Sigmoid colon (tissue), 7 donors: ENCODE data around the gene ERP44. TPM values are rescaled to one million over a fixed set of nuclear protein-coding genes. Genes with fewer than 3 reads are reported as not detected.
"Not testable (repeated sequence)": the region's sequence is repeated elsewhere in the genome, so short reads cannot be mapped to it uniquely, and the experiment has no call there.

Experiments used
- DNase-seq: peaks from one replicate; pipeline ENCODE4 v3.0.0-alpha.2; 2019
- H3K27ac ChIP-seq, 4 donors: fragments of 200-600 bp; sonication (generic); one replicate each; pipeline ENCODE4 v1.5.1; 2016 to 2019; ENCODE audit warnings: mild to moderate bottlenecking in 1 of 4
- H3K27me3 ChIP-seq, 3 donors: fragments of 200-600 bp; sonication (generic); one replicate each; pipeline ENCODE4 v1.5.1; 2019; ENCODE audit warnings: mild to moderate bottlenecking in 1 of 3
- H3K36me3 ChIP-seq, 4 donors: fragments of 200-600 bp; sonication (generic); one replicate each; pipeline ENCODE4 v1.5.1; 2016 to 2019
- H3K4me1 ChIP-seq, 4 donors: fragments of 200-600 bp; sonication (generic); one replicate each; pipeline ENCODE4 v1.5.1; 2017 to 2019
- H3K4me3 ChIP-seq, 4 donors: fragments of 200-600 bp; sonication (generic); one replicate each; pipeline ENCODE4 v1.5.1; 2017 to 2019; ENCODE audit warnings: mild to moderate bottlenecking in 2 of 4, moderate library complexity in 1 of 4
- H3K9me3 ChIP-seq, 4 donors: fragments of 200-600 bp in 3 of 4; sonication (generic) in 3 of 4; one replicate each; pipeline versions ENCODE4 v1.5.1 to v1.6.1; 2013 to 2019
- CTCF ChIP-seq, 4 experiments: fragments of 450-650 bp in 3 of 4; fragments of 200-600 bp in 1 of 4; IDR thresholded peaks; one replicate each; pipeline ENCODE4 v1.5.1; 2016 to 2019; ENCODE audit warnings: antibody characterized with exemption in 4 of 4, mild to moderate bottlenecking in 3 of 4, moderate library complexity in 2 of 4
- EP300 ChIP-seq, 4 donors: sonication (generic); formaldehyde crosslinking; IDR thresholded peaks; one replicate each; pipeline ENCODE4 v1.6.1; 2017; ENCODE audit warnings: antibody characterized with exemption in 4 of 4
- POLR2A ChIP-seq, 2 donors: fragments of 450-650 bp; IDR thresholded peaks; one replicate each; pipeline ENCODE4 v1.6.1; 2016; ENCODE audit warnings: antibody characterized with exemption in 2 of 2, mild to moderate bottlenecking in 2 of 2, moderate library complexity in 2 of 2
- POLR2AphosphoS5 ChIP-seq, 4 donors: sonication (generic); formaldehyde crosslinking; IDR thresholded peaks; one replicate each; pipeline ENCODE4 v1.6.1; 2017; ENCODE audit warnings: antibody characterized with exemption in 4 of 4
- WGBS, 2 donors: extraction: QIAGEN DNeasy Blood & Tissue Kit; methylation state at CpG; one replicate each; pipeline ENCODE4 v1.1.7; 2013; 5-methylcytosine and 5-hydroxymethylcytosine counted together
- intact Hi-C: fragments of 100-400 bp; cut with DNase I; formaldehyde crosslinking; loops from one replicate; pipeline ENCODE4 v1.15.1; 2023
- polyA plus RNA-seq, 3 donors: library from polyadenylated mRNA; stranded (reverse); fragments of 200-250 nt; gene quantifications; one replicate each; pipeline ENCODE4 v1.2.3, GENCODE V29; 2013
- total RNA-seq, 4 donors: library from RNA; depleted of rRNA; stranded (reverse); fragments of >200 nt; gene quantifications; one replicate each; pipeline ENCODE4 v1.1.0, GENCODE V29; 2016
- donor health status: healthy with polysubstance abuse.
- donor health status: Bipolar disorder and iron deficiency.
- donor health status: healthy.

ERP44 gene
- total and polyA plus RNA-seq, 7 donors = 6.6 to 22.1 (median 11.9) TPM

GRCh38 chr9:99998866-99999265, 99.9 kb downstream of the ERP44 start:
- no peak overlapping the region for H3K27ac ChIP-seq
- H3K36me3 ChIP-seq = peaks cover 0 to 7% (median under 1%) of the 10 kb centered on the region in 4 donors
- H3K4me1 ChIP-seq = no peaks in the 10 kb centered on the region
- no peak for TF ChIP-seq POLR2A (IDR thresholded peaks at IDR 0.05)
- no peak for TF ChIP-seq EP300 (IDR thresholded peaks at IDR 0.05)
- TF ChIP-seq POLR2AphosphoS5 (IDR thresholded peaks at IDR 0.05) = no peak
- no peak for TF ChIP-seq CTCF (IDR thresholded peaks at IDR 0.05)
- H3K4me3 ChIP-seq = no peak overlapping the region
- H3K27me3 ChIP-seq = no peaks in the 10 kb centered on the region
- intact Hi-C loops = no loop called here
- 97% methylated on average over 26 of the region's 26 CpGs for WGBS, 2 donors
- no peak for DNase-seq
- peaks cover 0 to 3% (median 0%) of the 10 kb centered on the region in 4 donors for H3K9me3 ChIP-seq

GRCh38 chr9:99998266-99998665, 100.5 kb downstream of the ERP44 start:
- Histone ChIP-seq H3K4me3 (no peak overlapping the region), H3K36me3 (peaks cover 0 to 1% (median 0%) of the 10 kb centered on the region in 4 donors), H3K27ac (no peak overlapping the region), H3K27me3 (no peaks in the 10 kb centered on the region), H3K9me3 (peaks cover 0 to 3% (median 2%) of the 10 kb centered on the region in 4 donors), H3K4me1 (no peaks in the 10 kb centered on the region)
- intact Hi-C loops = no loop called here
- 96 to 97% methylated on average over 22 of the region's 22 CpGs for WGBS, 2 donors
- DNase-seq = no peak
- TF ChIP-seq POLR2AphosphoS5 (IDR thresholded peaks at IDR 0.05) = no peak
- no peak for TF ChIP-seq CTCF (IDR thresholded peaks at IDR 0.05)
- no peak for TF ChIP-seq EP300 (IDR thresholded peaks at IDR 0.05)
- TF ChIP-seq POLR2A (IDR thresholded peaks at IDR 0.05) = no peak

GRCh38 chr9:99990508-99990907, 108.3 kb downstream of the ERP44 start:
- 92 to 95% methylated on average over 2 of the region's 2 CpGs for WGBS, 2 donors
- H3K36me3 ChIP-seq, H3K4me3 ChIP-seq, H3K27me3 ChIP-seq, intact Hi-C loops, H3K27ac ChIP-seq, H3K9me3 ChIP-seq, DNase-seq, H3K4me1 ChIP-seq: not testable (repeated sequence)

- intact Hi-C loops = no loop called here
- no peak for DNase-seq
These were observed 112.2 kb downstream of the ERP44 start for GRCh38 chr9:99986642-99987041.

GRCh38 chr9:99980598-99980997, 118.2 kb downstream of the ERP44 start:
- TF ChIP-seq POLR2A (IDR thresholded peaks at IDR 0.05) = no peak
- no peak for TF ChIP-seq POLR2AphosphoS5 (IDR thresholded peaks at IDR 0.05)
- no peak for TF ChIP-seq CTCF (IDR thresholded peaks at IDR 0.05)
- no peak for TF ChIP-seq EP300 (IDR thresholded peaks at IDR 0.05)
- H3K9me3 ChIP-seq = no peaks in the 10 kb centered on the region
- H3K4me1 ChIP-seq = no peaks in the 10 kb centered on the region
- intact Hi-C loops = no loop called here
- WGBS, 2 donors = 85 to 87% methylated on average over 2 of the region's 2 CpGs
- H3K27me3 ChIP-seq = no peaks in the 10 kb centered on the region
- no peak overlapping the region for H3K27ac ChIP-seq
- H3K4me3 ChIP-seq = no peak overlapping the region
- no peak for DNase-seq
- peaks cover 0 to 17% (median 0%) of the 10 kb centered on the region in 4 donors for H3K36me3 ChIP-seq

More at GRCh38 chr9:99986642-99987041, 112.2 kb downstream of the ERP44 start:
- no peaks in the 10 kb centered on the region for H3K4me1 ChIP-seq
- peaks cover 0 to 6% (median 1%) of the 10 kb centered on the region in 4 donors for H3K9me3 ChIP-seq
- TF ChIP-seq CTCF (IDR thresholded peaks at IDR 0.05) (no peak), POLR2A (IDR thresholded peaks at IDR 0.05) (no peak), EP300 (IDR thresholded peaks at IDR 0.05) (no peak), POLR2AphosphoS5 (IDR thresholded peaks at IDR 0.05) (no peak)
- no peaks in the 10 kb centered on the region for H3K27me3 ChIP-seq
- H3K36me3 ChIP-seq = peaks cover 0 to 19% (median 8%) of the 10 kb centered on the region in 4 donors
- H3K27ac ChIP-seq = no peak overlapping the region
- H3K4me3 ChIP-seq = no peak overlapping the region
